D721Med (cell line): ENCODE measurements around the gene RYR1.

Experiments used
- DNase-seq: peaks from one replicate; pipeline ENCODE4 v3.0.0; 2011; ENCODE audit warnings: low spot score; ENCODE audit not compliant: insufficient read length
- FAIRE-seq: peaks from 2 replicates; lab custom pipeline; 2011; peaks lifted over from hg19 to GRCh38; lab: Jason Lieb, UNC
- TF ChIP-seq, protein P1 (sequence below): IDR thresholded peaks from 2 replicates; pipeline ENCODE4 v1.5.1; 2012; ENCODE audit warnings: mild to moderate bottlenecking, control low read depth; ENCODE audit not compliant: insufficient read depth; ENCODE audit errors: missing control alignments

The RYR1 gene

DNA sequence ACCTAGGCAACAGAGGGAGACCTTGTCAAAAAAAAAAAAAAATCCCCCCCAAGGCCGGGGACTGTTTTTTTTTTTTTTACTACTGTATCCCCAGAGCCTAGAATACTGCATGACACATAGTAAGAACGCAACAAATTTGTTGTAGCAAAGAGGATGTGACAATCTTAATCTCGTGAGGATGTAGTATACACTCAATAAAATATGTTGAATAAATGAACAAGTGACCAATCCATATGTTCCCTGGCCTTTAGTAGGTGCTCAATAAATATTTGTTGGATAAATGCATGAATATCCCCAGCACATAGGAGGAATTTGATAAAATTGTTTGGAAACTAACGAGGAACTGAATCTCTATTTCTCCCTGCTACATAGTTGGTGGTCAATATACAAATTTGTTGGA, 108.5 kb downstream of the RYR1 start:
- TF ChIP-seq, protein P1, sequence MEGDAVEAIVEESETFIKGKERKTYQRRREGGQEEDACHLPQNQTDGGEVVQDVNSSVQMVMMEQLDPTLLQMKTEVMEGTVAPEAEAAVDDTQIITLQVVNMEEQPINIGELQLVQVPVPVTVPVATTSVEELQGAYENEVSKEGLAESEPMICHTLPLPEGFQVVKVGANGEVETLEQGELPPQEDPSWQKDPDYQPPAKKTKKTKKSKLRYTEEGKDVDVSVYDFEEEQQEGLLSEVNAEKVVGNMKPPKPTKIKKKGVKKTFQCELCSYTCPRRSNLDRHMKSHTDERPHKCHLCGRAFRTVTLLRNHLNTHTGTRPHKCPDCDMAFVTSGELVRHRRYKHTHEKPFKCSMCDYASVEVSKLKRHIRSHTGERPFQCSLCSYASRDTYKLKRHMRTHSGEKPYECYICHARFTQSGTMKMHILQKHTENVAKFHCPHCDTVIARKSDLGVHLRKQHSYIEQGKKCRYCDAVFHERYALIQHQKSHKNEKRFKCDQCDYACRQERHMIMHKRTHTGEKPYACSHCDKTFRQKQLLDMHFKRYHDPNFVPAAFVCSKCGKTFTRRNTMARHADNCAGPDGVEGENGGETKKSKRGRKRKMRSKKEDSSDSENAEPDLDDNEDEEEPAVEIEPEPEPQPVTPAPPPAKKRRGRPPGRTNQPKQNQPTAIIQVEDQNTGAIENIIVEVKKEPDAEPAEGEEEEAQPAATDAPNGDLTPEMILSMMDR = no peak
- DNase-seq = no peak
- no peak for FAIRE-seq

DNA sequence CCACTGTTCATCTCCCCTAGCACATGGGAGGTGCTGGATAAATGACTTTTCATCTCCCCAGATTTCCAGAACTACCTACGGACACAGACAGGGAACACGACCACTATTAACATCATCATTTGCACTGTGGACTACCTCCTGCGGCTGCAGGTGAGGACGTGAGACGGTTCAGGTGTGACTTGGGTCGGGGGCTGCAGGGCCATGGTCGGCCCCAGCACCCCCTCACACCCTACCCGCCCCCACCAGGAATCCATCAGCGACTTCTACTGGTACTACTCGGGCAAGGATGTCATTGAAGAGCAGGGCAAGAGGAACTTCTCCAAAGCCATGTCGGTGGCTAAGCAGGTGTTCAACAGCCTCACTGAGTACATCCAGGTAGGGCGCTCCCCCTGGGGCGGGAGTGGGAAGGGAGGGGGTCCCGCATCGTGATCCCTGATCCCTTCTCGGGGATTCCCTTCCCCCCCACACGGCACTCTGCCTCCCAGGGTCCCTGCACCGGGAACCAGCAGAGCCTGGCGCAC, 109.9 kb downstream of the RYR1 start:
- FAIRE-seq (no peak), DNase-seq (no peak)
- TF ChIP-seq, protein P1 = no peak

DNA sequence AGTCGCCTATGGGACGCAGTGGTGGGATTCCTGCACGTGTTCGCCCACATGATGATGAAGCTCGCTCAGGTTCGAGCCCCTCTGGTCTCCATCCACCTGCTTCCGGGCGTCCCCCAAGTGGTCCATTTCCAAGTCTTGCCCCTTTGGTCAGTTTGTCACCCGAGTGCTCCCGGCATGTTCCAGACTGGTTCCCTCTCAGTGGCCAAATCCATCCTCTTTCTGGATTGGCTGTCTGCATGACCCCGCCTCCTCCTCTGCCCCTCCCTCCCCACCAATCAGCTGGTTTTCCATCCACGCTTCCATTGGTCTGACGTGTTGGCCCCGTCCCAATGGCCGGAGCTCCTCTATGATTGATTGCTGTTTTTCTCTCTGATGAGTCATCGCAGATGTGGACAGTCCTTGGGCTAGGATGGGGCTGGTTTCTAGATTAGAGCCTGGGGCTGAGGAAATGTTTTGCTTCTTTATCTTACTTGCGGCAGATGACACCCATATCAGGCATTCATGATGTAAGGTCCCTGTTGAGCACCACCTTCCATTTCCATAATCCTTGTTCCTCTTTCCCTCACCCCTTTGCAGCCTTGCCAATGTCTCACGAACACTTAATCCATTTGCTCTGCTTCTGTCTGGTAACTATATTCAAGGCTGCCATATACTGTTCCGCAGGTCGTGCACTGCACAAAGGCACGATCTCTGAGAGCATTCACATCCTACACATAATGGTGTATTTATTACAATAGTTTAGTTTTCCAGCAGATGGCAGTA, 110.5 kb downstream of the RYR1 start:
- DNase-seq (peak; percentile 60), FAIRE-seq (no peak)
- TF ChIP-seq, protein P1 = peak; percentile 51

DNA sequence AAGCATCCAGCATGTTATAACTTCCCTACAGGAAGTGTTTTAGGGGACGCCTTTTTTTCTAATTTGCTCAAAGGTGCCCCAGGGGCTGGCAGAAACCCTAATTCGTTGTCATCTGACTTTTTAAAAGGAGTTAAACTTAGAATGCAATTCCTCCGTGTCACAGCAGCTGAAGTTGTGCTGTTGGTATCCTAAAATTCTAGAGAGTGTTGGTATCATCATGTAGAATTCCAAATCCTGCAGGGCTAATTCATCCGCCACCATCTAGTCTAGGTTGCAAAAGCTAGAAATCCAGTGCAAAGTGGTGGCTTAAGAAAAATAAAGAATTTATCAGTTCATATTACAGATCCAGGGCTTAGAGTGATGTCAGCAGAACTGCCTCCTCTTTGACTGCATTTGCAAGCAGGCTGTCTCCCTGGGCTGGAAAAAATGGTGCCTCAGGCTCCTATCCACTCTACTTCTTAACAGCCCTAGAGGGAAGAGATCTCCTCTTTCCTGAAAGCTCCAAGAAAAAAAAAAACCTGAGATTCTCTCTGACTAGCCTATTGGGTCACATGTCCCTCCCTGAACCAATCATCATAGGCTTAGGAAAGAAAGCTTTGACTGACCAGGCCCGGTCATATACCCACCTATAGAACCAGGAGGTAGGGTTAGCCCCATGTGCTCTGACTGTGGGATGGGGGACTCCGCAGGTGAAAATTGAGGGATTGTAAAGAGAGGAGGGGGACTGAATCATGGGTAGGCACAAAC, 111.3 kb downstream of the RYR1 start:
- DNase-seq = no peak
- no peak for FAIRE-seq
- TF ChIP-seq, protein P1 = no peak

DNA sequence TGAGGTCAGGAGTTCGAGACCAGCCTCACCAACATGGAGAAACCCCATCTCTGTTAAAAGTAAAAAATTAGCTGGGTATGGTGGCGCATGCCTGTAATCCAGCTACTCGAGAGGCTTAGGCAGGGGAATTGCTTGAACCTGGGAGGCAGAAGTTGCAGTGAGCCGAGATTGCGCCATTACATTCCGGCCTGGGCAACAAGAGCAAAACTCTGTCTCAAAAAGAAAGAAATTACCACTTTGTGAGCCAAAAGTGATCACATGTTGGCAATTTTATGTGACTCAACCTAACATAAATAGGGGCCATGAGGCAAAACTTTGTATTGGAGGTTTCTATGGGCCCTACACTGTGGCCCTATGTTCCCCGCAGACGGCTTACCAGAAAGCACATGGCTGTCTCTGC, 112.1 kb downstream of the RYR1 start:
- TF ChIP-seq, protein P1 = no peak
- FAIRE-seq (no peak), DNase-seq (no peak)

DNA sequence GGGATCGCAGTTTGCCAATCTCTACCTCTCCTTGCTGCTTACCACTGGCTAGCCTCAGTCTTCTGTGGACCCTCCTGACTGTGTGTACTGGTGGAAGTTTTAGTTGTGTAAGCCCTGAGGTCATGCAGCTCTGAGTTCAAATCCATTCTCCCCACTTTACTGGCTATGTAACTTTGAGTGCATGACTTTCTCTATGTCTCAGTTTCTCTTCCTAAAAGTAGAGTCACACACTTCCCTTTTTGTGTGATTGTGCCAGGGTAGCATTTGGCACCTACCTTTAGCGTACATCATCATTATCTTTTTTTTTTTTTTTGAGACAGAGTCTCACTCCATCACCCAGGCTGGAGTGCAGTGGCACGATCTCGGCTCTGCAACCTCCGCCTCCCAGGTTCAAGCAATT, 113.9 kb downstream of the RYR1 start:
- DNase-seq (no peak), FAIRE-seq (no peak)
- TF ChIP-seq, protein P1 = no peak
